Panc1 (cell line): Measurements from ENCODE around the gene KANK4. TPM values are rescaled to one million over a fixed set of nuclear protein-coding genes. Genes with fewer than 3 reads are reported as not detected.
A peak's percentile ranks its signal among the peaks of the same experiment; 100 is the strongest.

Experiments used
- ATAC-seq: fragments of 200-7000 bp; cut with Tn5 transposase; 2 replicates; pipeline ENCODE4 v1.9.1; 2020; ENCODE audit warnings: mild to moderate bottlenecking, moderate library complexity
- BruUV-seq: library from RNA; stranded (reverse); fragments of 400-500 nt; replicated peaks from 2 replicates; lab custom pipeline; 2021; lab: Mats Ljungman, UMichigan
- CTCF ChIA-PET: fragments of 300-600 bp; sonication (Branson Sonifier 250); formaldehyde crosslinking; loops from one replicate; lab custom pipeline; 2022; ENCODE audit warnings: antibody characterized with exemption; lab: Charles Lee
- POLR2A ChIA-PET: fragments of 300-600 bp; sonication (Branson Sonifier 250); formaldehyde crosslinking; loops from one replicate; lab custom pipeline; 2022; ENCODE audit warnings: antibody characterized with exemption; lab: Charles Lee
- DNase-seq: peaks from one replicate; pipeline ENCODE4 v3.0.0-alpha.2; 2010; ENCODE audit warnings: low read depth, low spot score
- H3K27ac ChIP-seq: 2 replicates; pipeline ENCODE4 v1.5.1; 2011; ENCODE audit warnings: mild to moderate bottlenecking, low read length, inconsistent platforms
- H3K27me3 ChIP-seq: fragments of 200-500 bp; sonication (Bioruptor generic); 2 replicates; pipeline ENCODE4 v1.6.0; 2014; ENCODE audit warnings: low read length, inconsistent platforms; ENCODE audit not compliant: control insufficient read depth, insufficient read depth
- H3K36me3 ChIP-seq: fragments of 200-500 bp; sonication (Bioruptor generic); 2 replicates; pipeline ENCODE4 v1.5.1; 2014; ENCODE audit warnings: inconsistent platforms, mild to moderate bottlenecking, low read length, moderate library complexity; ENCODE audit not compliant: control insufficient read depth, insufficient read depth
- H3K4me1 ChIP-seq: 2 replicates; pipeline ENCODE4 v1.5.1; 2011; ENCODE audit warnings: inconsistent platforms, mild to moderate bottlenecking, low read length, moderate library complexity; ENCODE audit not compliant: control insufficient read depth, insufficient read depth
- H3K4me3 ChIP-seq, 2 experiments: 2 replicates each; pipeline ENCODE4 v1.5.1; 2011 to 2012; ENCODE audit warnings: low read depth in 2 of 2, low read length in 2 of 2, mild to moderate bottlenecking in 2 of 2, inconsistent platforms in 1 of 2, moderate library complexity in 1 of 2
- H3K9me3 ChIP-seq: fragments of 200-500 bp; sonication (Bioruptor generic); 2 replicates; pipeline ENCODE4 v1.5.1; 2014; ENCODE audit warnings: low read depth, mild to moderate bottlenecking, inconsistent platforms, low read length, moderate library complexity; ENCODE audit not compliant: control insufficient read depth, insufficient read depth
- POLR2AphosphoS5 ChIP-seq: IDR thresholded peaks from 2 replicates; pipeline ENCODE4 v1.6.1; 2012; ENCODE audit warnings: mild to moderate bottlenecking, low read depth, low read length, moderate library complexity
- SIN3A ChIP-seq: IDR thresholded peaks from 2 replicates; pipeline ENCODE4 v1.6.1; 2012; ENCODE audit warnings: low read depth, mild to moderate bottlenecking, low read length, moderate library complexity, borderline replicate concordance; ENCODE audit not compliant: insufficient read depth
- TCF7L2 ChIP-seq: IDR thresholded peaks from 2 replicates; pipeline ENCODE4 v1.6.1; 2011; ENCODE audit warnings: mild to moderate bottlenecking, low read depth, low read length, inconsistent platforms
- in situ Hi-C: cut with HindIII; loops from 2 replicates; pipeline ENCODE4 v1.10.0; 2016; ENCODE audit warnings: low sequenced_read_pairs, low pct_unique_long_range_greater_than_20kb
- intact Hi-C: fragments of 100-400 bp; cut with micrococcal nuclease; formaldehyde crosslinking; loops from one replicate; pipeline ENCODE4 v1.10.0; 2022; ENCODE audit not compliant: unreplicated experiment
- total RNA-seq: library from RNA; stranded (reverse); gene quantifications from one replicate; pipeline ENCODE4 v1.2.1, GENCODE V29; 2021; ENCODE audit not compliant: unreplicated experiment
- TF ChIP-seq, protein P1 (sequence below): fragments of 450-650 bp; IDR thresholded peaks from 2 replicates; pipeline ENCODE4 v1.5.1; 2017; ENCODE audit warnings: mild to moderate bottlenecking
- TF ChIP-seq, protein P2 (sequence below), 2 experiments: IDR thresholded peaks; 2 replicates each; pipeline ENCODE4 v1.6.1; 2011 to 2012; ENCODE audit warnings: low read depth in 2 of 2, control low read depth in 1 of 2, low read length in 1 of 2, mild to moderate bottlenecking in 1 of 2, moderate library complexity in 1 of 2; ENCODE audit not compliant: insufficient read depth in 1 of 2

KANK4 gene
- total RNA-seq, 1 experiment from 2014 or later = 0.18 TPM

DNA sequence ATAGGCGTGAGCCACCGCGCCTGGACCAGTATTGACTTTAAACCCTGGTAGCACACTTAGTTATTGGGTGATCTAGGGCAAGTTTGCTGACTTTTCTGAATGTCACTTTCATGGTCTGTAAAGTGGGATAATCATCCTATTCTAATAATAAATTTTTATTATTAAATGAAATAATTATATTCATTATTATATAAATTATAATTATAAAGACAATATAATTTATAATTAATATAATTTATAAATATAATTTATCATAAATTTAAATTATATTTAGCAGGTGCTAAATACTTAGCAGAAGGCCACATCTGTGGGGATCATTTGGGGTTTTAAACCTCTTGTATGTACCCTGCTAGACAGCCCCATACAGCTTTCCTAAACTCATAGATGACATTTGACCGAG is 59.7 kb downstream of the KANK4 start:
- H3K27ac ChIP-seq = no peak overlapping the region
- no peaks in the 10 kb centered on the region for H3K9me3 ChIP-seq
- no peak for DNase-seq
- no peaks in the 10 kb centered on the region for H3K36me3 ChIP-seq
- no peak overlapping the region for H3K4me3 ChIP-seq
- no peaks in the 10 kb centered on the region for H3K4me1 ChIP-seq
- ATAC-seq = no peak
- intact Hi-C loops (no loop called here), in situ Hi-C loops (no loop called here)
- no TSS peak for BruUV-seq
- CTCF ChIA-PET = no interaction called here
- 0 out of 2 replicates have a peak, but pooled peaks cover 5% of the 10 kb centered on the region for H3K27me3 ChIP-seq
- POLR2A ChIA-PET = no interaction called here
- TF ChIP-seq SIN3A (no peak), POLR2AphosphoS5 (no peak), TCF7L2 (no peak)
- TF ChIP-seq, protein P1, sequence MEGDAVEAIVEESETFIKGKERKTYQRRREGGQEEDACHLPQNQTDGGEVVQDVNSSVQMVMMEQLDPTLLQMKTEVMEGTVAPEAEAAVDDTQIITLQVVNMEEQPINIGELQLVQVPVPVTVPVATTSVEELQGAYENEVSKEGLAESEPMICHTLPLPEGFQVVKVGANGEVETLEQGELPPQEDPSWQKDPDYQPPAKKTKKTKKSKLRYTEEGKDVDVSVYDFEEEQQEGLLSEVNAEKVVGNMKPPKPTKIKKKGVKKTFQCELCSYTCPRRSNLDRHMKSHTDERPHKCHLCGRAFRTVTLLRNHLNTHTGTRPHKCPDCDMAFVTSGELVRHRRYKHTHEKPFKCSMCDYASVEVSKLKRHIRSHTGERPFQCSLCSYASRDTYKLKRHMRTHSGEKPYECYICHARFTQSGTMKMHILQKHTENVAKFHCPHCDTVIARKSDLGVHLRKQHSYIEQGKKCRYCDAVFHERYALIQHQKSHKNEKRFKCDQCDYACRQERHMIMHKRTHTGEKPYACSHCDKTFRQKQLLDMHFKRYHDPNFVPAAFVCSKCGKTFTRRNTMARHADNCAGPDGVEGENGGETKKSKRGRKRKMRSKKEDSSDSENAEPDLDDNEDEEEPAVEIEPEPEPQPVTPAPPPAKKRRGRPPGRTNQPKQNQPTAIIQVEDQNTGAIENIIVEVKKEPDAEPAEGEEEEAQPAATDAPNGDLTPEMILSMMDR = no peak
- TF ChIP-seq, protein P2, sequence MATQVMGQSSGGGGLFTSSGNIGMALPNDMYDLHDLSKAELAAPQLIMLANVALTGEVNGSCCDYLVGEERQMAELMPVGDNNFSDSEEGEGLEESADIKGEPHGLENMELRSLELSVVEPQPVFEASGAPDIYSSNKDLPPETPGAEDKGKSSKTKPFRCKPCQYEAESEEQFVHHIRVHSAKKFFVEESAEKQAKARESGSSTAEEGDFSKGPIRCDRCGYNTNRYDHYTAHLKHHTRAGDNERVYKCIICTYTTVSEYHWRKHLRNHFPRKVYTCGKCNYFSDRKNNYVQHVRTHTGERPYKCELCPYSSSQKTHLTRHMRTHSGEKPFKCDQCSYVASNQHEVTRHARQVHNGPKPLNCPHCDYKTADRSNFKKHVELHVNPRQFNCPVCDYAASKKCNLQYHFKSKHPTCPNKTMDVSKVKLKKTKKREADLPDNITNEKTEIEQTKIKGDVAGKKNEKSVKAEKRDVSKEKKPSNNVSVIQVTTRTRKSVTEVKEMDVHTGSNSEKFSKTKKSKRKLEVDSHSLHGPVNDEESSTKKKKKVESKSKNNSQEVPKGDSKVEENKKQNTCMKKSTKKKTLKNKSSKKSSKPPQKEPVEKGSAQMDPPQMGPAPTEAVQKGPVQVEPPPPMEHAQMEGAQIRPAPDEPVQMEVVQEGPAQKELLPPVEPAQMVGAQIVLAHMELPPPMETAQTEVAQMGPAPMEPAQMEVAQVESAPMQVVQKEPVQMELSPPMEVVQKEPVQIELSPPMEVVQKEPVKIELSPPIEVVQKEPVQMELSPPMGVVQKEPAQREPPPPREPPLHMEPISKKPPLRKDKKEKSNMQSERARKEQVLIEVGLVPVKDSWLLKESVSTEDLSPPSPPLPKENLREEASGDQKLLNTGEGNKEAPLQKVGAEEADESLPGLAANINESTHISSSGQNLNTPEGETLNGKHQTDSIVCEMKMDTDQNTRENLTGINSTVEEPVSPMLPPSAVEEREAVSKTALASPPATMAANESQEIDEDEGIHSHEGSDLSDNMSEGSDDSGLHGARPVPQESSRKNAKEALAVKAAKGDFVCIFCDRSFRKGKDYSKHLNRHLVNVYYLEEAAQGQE (IDR thresholded peaks at IDR 0.05; ENCODE audit: insufficient read depth in 1 of 2, low read depth in 2 of 2, low read length in 1 of 2) = no peak

GRCh38 chr1:62250126-62250726 is 69.0 kb downstream of the KANK4 start:
- H3K9me3 ChIP-seq = no peaks in the 10 kb centered on the region
- POLR2A ChIA-PET = interaction anchor here (0.6 kb wide), 2 partner anchors 82 to 371 kb away, joined by 3 to 4 read pairs; no protein-coding TSS in a partner anchor
- in situ Hi-C loops (no loop called here), intact Hi-C loops (no loop called here)
- CTCF ChIA-PET = no interaction called here
- peak; percentile 53; the same call in 1 of the 2 replicates for ATAC-seq
- no TSS peak for BruUV-seq
- no peak overlapping the region for H3K27ac ChIP-seq
- no peak overlapping the region for H3K4me3 ChIP-seq
- no peaks in the 10 kb centered on the region for H3K4me1 ChIP-seq
- TF ChIP-seq POLR2AphosphoS5 (no peak), TCF7L2 (no peak)
- TF ChIP-seq, protein P2 (IDR thresholded peaks at IDR 0.05; ENCODE audit: insufficient read depth in 1 of 2, low read depth in 2 of 2, low read length in 1 of 2) = no peak
- DNase-seq = no peak
- H3K27me3 ChIP-seq = no peaks in the 10 kb centered on the region
- no peaks in the 10 kb centered on the region for H3K36me3 ChIP-seq
